ENCODE measurements around the gene GOLGA1. TPM values are rescaled to one million over a fixed set of nuclear protein-coding genes. Genes with fewer than 3 reads are reported as not detected.

GOLGA1 gene
- total and polyA plus RNA-seq, 9 of the 15 experiments (the other 6 are each of a cell fraction or from before 2014, with no cell fraction given), result 2.9 to 15.9 (median 8.5) TPM

GRCh38 chr9:124964604-124965003 is 23.7 kb upstream of the GOLGA1 start (continued):
- TF ChIP-seq THRA (IDR thresholded peaks at IDR 0.05) (no peak), ZNF347 (CRISPR knock-in tag; IDR thresholded peaks at IDR 0.05; ENCODE audit: low read depth) (no peak), ZBTB5 (IDR thresholded peaks at IDR 0.05) (no peak), TRIM24 (IDR thresholded peaks at IDR 0.05) (peak; percentile 81 to 89), HLTF (IDR thresholded peaks at IDR 0.05) (no peak), RBM34 (IDR thresholded peaks at IDR 0.05; ENCODE audit: borderline replicate concordance, insufficient read depth, low read length) (no peak), DACH1 (IDR thresholded peaks at IDR 0.05; ENCODE audit: partially characterized antibody) (peak; percentile 78), PTRF (tag; IDR thresholded peaks at IDR 0.05) (no peak), HDAC2 (IDR thresholded peaks at IDR 0.05) (peak; percentile 53; the same call in 1 of the 2 replicates), ZNF586 (CRISPR knock-in tag; conservative IDR thresholded peaks at IDR 0.05) (no peak), TOE1 (IDR thresholded peaks at IDR 0.05; ENCODE audit: borderline replicate concordance) (no peak), TOE1 (CRISPR knock-in tag; IDR thresholded peaks at IDR 0.05; ENCODE audit: borderline replicate concordance, low read depth) (no peak), HINFP (tag; conservative IDR thresholded peaks at IDR 0.05; ENCODE audit: low read depth) (no peak), GATAD2B (IDR thresholded peaks at IDR 0.05; ENCODE audit: borderline replicate concordance) (0 out of 2 replicates have a peak, but pooled peaks have one; percentile 63), MLLT1 (IDR thresholded peaks at IDR 0.05) (no peak), POLR2G (IDR thresholded peaks at IDR 0.05; ENCODE audit: low read depth, low read length) (no peak), ZNF668 (CRISPR knock-in tag; IDR thresholded peaks at IDR 0.05) (0 out of 2 replicates have a peak, but pooled peaks have one; percentile 55), SLC30A9 (CRISPR knock-in tag; IDR thresholded peaks at IDR 0.05) (no peak), FOXM1 (IDR thresholded peaks at IDR 0.05; ENCODE audit: low read depth) (peak; percentile 87), FOXM1 (CRISPR knock-in tag; IDR thresholded peaks at IDR 0.05; ENCODE audit: low read depth) (no peak), MITF (IDR thresholded peaks at IDR 0.05) (no peak), CGGBP1 (CRISPR knock-in tag; IDR thresholded peaks at IDR 0.05) (no peak), MCM7 (IDR thresholded peaks at IDR 0.05) (no peak)
